GM23338 (cell line): ENCODE measurements around the gene RPS18. TPM values are rescaled to one million over a fixed set of nuclear protein-coding genes. Genes with fewer than 3 reads are reported as not detected.
A peak's percentile ranks its signal among the peaks of the same experiment; 100 is the strongest.

ENCODE experiments used
- ATAC-seq: fragments of 200-7000 bp; cut with Tn5 transposase; 3 replicates; pipeline ENCODE4 v1.9.1; 2020
- DNase-seq: peaks from one replicate; pipeline ENCODE4 v3.0.0-alpha.2; 2015; ENCODE audit warnings: low spot score
- H2AFZ ChIP-seq: fragments of 200-600 bp; sonication (generic); 2 replicates; pipeline ENCODE4 v1.8.0; 2016; ENCODE audit warnings: antibody characterized with exemption, mild to moderate bottlenecking, moderate library complexity
- H3F3A ChIP-seq: fragments of 200-600 bp; sonication (generic); replicated peaks from 2 replicates; pipeline ENCODE4 v1.8.0; 2017; ENCODE audit warnings: antibody characterized with exemption, mixed run types, low read depth
- H3K27ac ChIP-seq: fragments of 200-600 bp; sonication (generic); 2 replicates; pipeline ENCODE4 v1.6.1; 2016; ENCODE audit warnings: low read depth
- H3K27me3 ChIP-seq: fragments of 200-600 bp; sonication (generic); 2 replicates; pipeline ENCODE4 v1.8.0; 2016; ENCODE audit warnings: mild to moderate bottlenecking, mixed run types, moderate library complexity; ENCODE audit not compliant: insufficient read depth
- H3K36me3 ChIP-seq: fragments of 200-600 bp; sonication (generic); 2 replicates; pipeline ENCODE4 v1.8.0; 2016; ENCODE audit warnings: mild to moderate bottlenecking; ENCODE audit not compliant: insufficient read depth
- H3K4me1 ChIP-seq: fragments of 200-600 bp; sonication (generic); 2 replicates; pipeline ENCODE4 v1.8.0; 2016; ENCODE audit warnings: mild to moderate bottlenecking, moderate library complexity; ENCODE audit not compliant: insufficient read depth
- H3K4me2 ChIP-seq: fragments of 200-600 bp; sonication (generic); 2 replicates; pipeline ENCODE4 v1.7.1; 2017; ENCODE audit warnings: mixed run types
- H3K4me3 ChIP-seq: fragments of 200-600 bp; sonication (generic); 2 replicates; pipeline ENCODE4 v1.6.1; 2016; ENCODE audit warnings: mixed run types
- H3K79me2 ChIP-seq: fragments of 200-600 bp; sonication (generic); replicated peaks from 2 replicates; pipeline ENCODE4 v1.8.0; 2017; ENCODE audit warnings: mild to moderate bottlenecking; ENCODE audit not compliant: insufficient read depth
- H3K9me2 ChIP-seq: fragments of 200-600 bp; sonication (generic); 2 replicates; pipeline ENCODE4 v1.8.0; 2017; ENCODE audit not compliant: insufficient read depth
- H4K20me1 ChIP-seq: fragments of 200-600 bp; sonication (generic); replicated peaks from 2 replicates; pipeline ENCODE4 v1.8.0; 2017; ENCODE audit warnings: mild to moderate bottlenecking; ENCODE audit not compliant: insufficient read depth
- H3K27ac Mint-ChIP-seq: 2 replicates; pipeline ENCODE4 v1.8.0; 2020; ENCODE audit warnings: inconsistent platforms, mild to moderate bottlenecking, moderate library complexity, mixed read lengths
- H3K27me3 Mint-ChIP-seq: 3 replicates; pipeline ENCODE4 v1.8.0; 2022; ENCODE audit warnings: low read depth, mild to moderate bottlenecking, moderate library complexity, mixed read lengths, inconsistent platforms; ENCODE audit not compliant: insufficient read depth, poor library complexity
- H3K36me3 Mint-ChIP-seq: 3 replicates; pipeline ENCODE4 v1.8.0; 2021; ENCODE audit warnings: low read depth, mild to moderate bottlenecking, inconsistent platforms, moderate library complexity, mixed read lengths
- H3K4me1 Mint-ChIP-seq: 3 replicates; pipeline ENCODE4 v1.8.0; 2020; ENCODE audit warnings: mild to moderate bottlenecking, inconsistent platforms, mixed read lengths
- H3K4me3 Mint-ChIP-seq: 3 replicates; pipeline ENCODE4 v1.8.0; 2021; ENCODE audit warnings: moderate library complexity, mild to moderate bottlenecking, inconsistent platforms, mixed read lengths
- H3K9me3 Mint-ChIP-seq: 3 replicates; pipeline ENCODE4 v1.8.0; 2020; ENCODE audit warnings: moderate library complexity, mild to moderate bottlenecking, inconsistent platforms, mixed read lengths
- CREB1 ChIP-seq: fragments of 250-450 bp; sonication (Bioruptor Pico); IDR thresholded peaks from 2 replicates; pipeline ENCODE4 v1.5.0; 2020; ENCODE audit warnings: low read depth, mild to moderate bottlenecking, moderate library complexity
- CTCF ChIP-seq, 2 experiments: fragments of 200-600 bp in 1 of 2; sonication (generic) in 1 of 2; conservative IDR thresholded peaks; 2 replicates each; pipeline versions ENCODE4 v1.5.1 to v1.6.1; 2016 to 2017; ENCODE audit warnings: antibody characterized with exemption in 2 of 2, low read depth in 2 of 2, mild to moderate bottlenecking in 2 of 2, moderate library complexity in 1 of 2
- ETS1 ChIP-seq: IDR thresholded peaks from 2 replicates; pipeline ENCODE4 v1.6.1; 2016; ENCODE audit warnings: antibody characterized with exemption
- EZH2 ChIP-seq: fragments of 200-600 bp; sonication (generic); IDR thresholded peaks from one replicate; pipeline ENCODE4 v1.8.0; 2017; ENCODE audit warnings: antibody characterized with exemption, mild to moderate bottlenecking, low read depth; ENCODE audit not compliant: unreplicated experiment
- POLR2AphosphoS5 ChIP-seq: IDR thresholded peaks from 2 replicates; pipeline ENCODE4 v1.6.1; 2016; ENCODE audit warnings: antibody characterized with exemption, low read depth
- REST ChIP-seq: IDR thresholded peaks from one replicate; pipeline ENCODE4 v1.6.1; 2018; ENCODE audit warnings: antibody characterized with exemption; ENCODE audit not compliant: unreplicated experiment
- STAT1 ChIP-seq: IDR thresholded peaks from one replicate; pipeline ENCODE4 v1.6.1; 2016; ENCODE audit warnings: antibody characterized with exemption; ENCODE audit not compliant: unreplicated experiment
- ZNF331 ChIP-seq: fragments of 250-450 bp; sonication (Bioruptor Pico); IDR thresholded peaks from 2 replicates; pipeline ENCODE4 v1.5.0; 2020; ENCODE audit warnings: low read depth, mild to moderate bottlenecking, moderate library complexity
- ZNF462 ChIP-seq: fragments of 250-450 bp; sonication (Bioruptor Pico); IDR thresholded peaks from 2 replicates; pipeline ENCODE4 v1.5.0; 2020; ENCODE audit warnings: mild to moderate bottlenecking, moderate library complexity
- polyA plus RNA-seq: library from polyadenylated mRNA; unstranded; fragments of >200 nt; fragmentation: Nextera tagmentation; extraction: Ambion mirVana; gene quantifications from 2 replicates; pipeline ENCODE4 v1.2.1, GENCODE V29; 2016
- total RNA-seq: library from RNA; depleted of rRNA; stranded (reverse); fragments of >200 nt; shearing (Covaris generic); gene quantifications from 2 replicates; pipeline ENCODE4 v1.2.3, GENCODE V29; 2014

RPS18 gene
- total and polyA plus RNA-seq, 2 experiments from 2014 or later: 2,133 to 4,776 TPM

- H3K4me3 Mint-ChIP-seq: peak overlapping the region; percentile 90
- peak overlapping the region; percentile 97 for H3K27ac Mint-ChIP-seq
- H3K4me1 ChIP-seq: peaks cover 35% of the 10 kb centered on the region
- peaks cover 35% of the 10 kb centered on the region for H3K36me3 Mint-ChIP-seq
- peak overlapping the region; percentile 92 for H3K4me2 ChIP-seq
- peak overlapping the region; percentile 65 for H2AFZ ChIP-seq
- peaks cover 14% of the 10 kb centered on the region for H3K27me3 Mint-ChIP-seq
- peaks cover 49% of the 10 kb centered on the region for H3K4me1 Mint-ChIP-seq
- peak overlapping the region; percentile 72 for H3K27ac ChIP-seq
- no peaks in the 10 kb centered on the region for H3K27me3 ChIP-seq
- ATAC-seq (peak; percentile 6), DNase-seq (peak; percentile 43)
- peak overlapping the region; percentile 80 for H3K4me3 ChIP-seq
- H3F3A ChIP-seq: peaks cover 18% of the 10 kb centered on the region
- TF ChIP-seq CREB1: no peak
- no peak for TF ChIP-seq ETS1
- no peak for TF ChIP-seq EZH2
- no peak for TF ChIP-seq ZNF331 (CRISPR knock-in tag)
- no peak for TF ChIP-seq STAT1
- TF ChIP-seq CTCF (conservative IDR thresholded peaks at IDR 0.05; ENCODE audit: low read depth in 2 of 2): no peak
- TF ChIP-seq POLR2AphosphoS5: no peak
- no peak for TF ChIP-seq ZNF462 (CRISPR knock-in tag)
- TF ChIP-seq REST: no peak
- no peaks in the 10 kb centered on the region for H3K9me2 ChIP-seq
- no peaks in the 10 kb centered on the region for H3K9me3 Mint-ChIP-seq
- H3K36me3 ChIP-seq: peaks cover 14% of the 10 kb centered on the region
- peaks cover 11% of the 10 kb centered on the region for H4K20me1 ChIP-seq
- peaks cover 36% of the 10 kb centered on the region for H3K79me2 ChIP-seq
Measured at GRCh38 chr6:33323623-33323948, 51.7 kb downstream of the RPS18 start.
